GM12878 (cell line): ENCODE measurements around the gene TTC16. TPM values are rescaled to one million over a fixed set of nuclear protein-coding genes. Genes with fewer than 3 reads are reported as not detected.

Experiments used
- CBFB ChIP-seq: IDR thresholded peaks from 2 replicates; pipeline ENCODE4 v1.6.1; 2016; ENCODE audit warnings: antibody characterized with exemption, low read depth
- CHD2 ChIP-seq: IDR thresholded peaks from 2 replicates; pipeline ENCODE4 v1.6.1; 2011; ENCODE audit warnings: low read depth, low read length, improper control_type of control experiment, borderline replicate concordance
- IKZF2 ChIP-seq, 2 experiments: fragments of 450-650 bp; IDR thresholded peaks; 2 replicates each; pipeline ENCODE4 v1.6.1; 2017; ENCODE audit warnings: mild to moderate bottlenecking in 2 of 2, moderate library complexity in 2 of 2
- LARP7 ChIP-seq: fragments of 450-650 bp; IDR thresholded peaks from 2 replicates; pipeline ENCODE4 v1.6.1; 2017; ENCODE audit warnings: mild to moderate bottlenecking
- MTA2 ChIP-seq: fragments of 450-650 bp; IDR thresholded peaks from 2 replicates; pipeline ENCODE4 v1.6.1; 2016; ENCODE audit warnings: low read depth, mild to moderate bottlenecking, moderate library complexity
- NBN ChIP-seq: fragments of 450-650 bp; IDR thresholded peaks from 2 replicates; pipeline ENCODE4 v1.6.1; 2016
- NR2F1 ChIP-seq: fragments of 450-650 bp; conservative IDR thresholded peaks from 2 replicates; pipeline ENCODE4 v1.6.1; 2017; ENCODE audit warnings: mild to moderate bottlenecking
- SMARCA5 ChIP-seq: fragments of 450-650 bp; IDR thresholded peaks from 2 replicates; pipeline ENCODE4 v1.6.1; 2017; ENCODE audit warnings: mild to moderate bottlenecking
- TARDBP ChIP-seq: IDR thresholded peaks from 2 replicates; pipeline ENCODE4 v1.6.1; 2016; ENCODE audit warnings: borderline replicate concordance
- ZBED1 ChIP-seq: IDR thresholded peaks from 2 replicates; pipeline ENCODE4 v1.6.1; 2016; ENCODE audit warnings: borderline replicate concordance
- polyA plus RNA-seq, 11 experiments: library from polyadenylated mRNA; depleted of rRNA in 4 of 11; unstranded in 6 of 11; stranded (reverse) in 5 of 11; fragments of >200 nt; fragmentation: Nextera tagmentation in 4 of 11; fragmentation: Illumina TruSeq in 1 of 11; extraction: Ambion mirVana in 4 of 11; extraction: Trizol in 1 of 11; gene quantifications; 1 replicate in 1 of 11; 2 replicates in 10 of 11; pipeline versions ENCODE4 v1.2.1 to v1.2.3, GENCODE V29; 2011 to 2016; ENCODE audit warnings: inconsistent platforms in 2 of 11, missing spikeins in 2 of 11, low read depth in 1 of 11
- total RNA-seq, 4 experiments: library from RNA; depleted of rRNA in 3 of 4; stranded (reverse); fragments of >200 nt in 3 of 4; fragmentation: Illumina TruSeq in 1 of 4; extraction: Trizol in 1 of 4; gene quantifications; 2 replicates each; pipeline versions ENCODE4 v1.2.1 to v1.2.3, GENCODE V29; 2013 to 2021
- TF ChIP-seq, protein P1 (sequence below): IDR thresholded peaks from 2 replicates; pipeline ENCODE4 v1.6.1; 2011; ENCODE audit warnings: borderline replicate concordance, low read depth, mild to moderate bottlenecking, moderate library complexity, low read length; ENCODE audit not compliant: insufficient read depth, poor library complexity, severe bottlenecking
- TF ChIP-seq, protein P2 (sequence below): fragments of 450-650 bp; IDR thresholded peaks from 2 replicates; pipeline ENCODE4 v1.6.1; 2017; ENCODE audit warnings: mild to moderate bottlenecking, moderate library complexity
- TF ChIP-seq, protein P3 (sequence below): fragments of 450-650 bp; IDR thresholded peaks from 2 replicates; pipeline ENCODE4 v1.6.1; 2017; ENCODE audit warnings: borderline replicate concordance
- TF ChIP-seq, protein P4 (sequence below): fragments of 450-650 bp; IDR thresholded peaks from 2 replicates; pipeline ENCODE4 v1.6.1; 2017; ENCODE audit warnings: mild to moderate bottlenecking, low read depth, inconsistent platforms; ENCODE audit not compliant: poor library complexity, severe bottlenecking
- TF ChIP-seq, protein P5 (sequence below): fragments of 150-350 bp; IDR thresholded peaks from 2 replicates; pipeline ENCODE4 v1.6.1; 2016; ENCODE audit warnings: low read depth, low read length

The TTC16 gene
- total and polyA plus RNA-seq, 10 of the 15 experiments (the other 5 are each of a cell fraction or from before 2014, with no cell fraction given): 0.03 TPM; not detected in 9

DNA sequence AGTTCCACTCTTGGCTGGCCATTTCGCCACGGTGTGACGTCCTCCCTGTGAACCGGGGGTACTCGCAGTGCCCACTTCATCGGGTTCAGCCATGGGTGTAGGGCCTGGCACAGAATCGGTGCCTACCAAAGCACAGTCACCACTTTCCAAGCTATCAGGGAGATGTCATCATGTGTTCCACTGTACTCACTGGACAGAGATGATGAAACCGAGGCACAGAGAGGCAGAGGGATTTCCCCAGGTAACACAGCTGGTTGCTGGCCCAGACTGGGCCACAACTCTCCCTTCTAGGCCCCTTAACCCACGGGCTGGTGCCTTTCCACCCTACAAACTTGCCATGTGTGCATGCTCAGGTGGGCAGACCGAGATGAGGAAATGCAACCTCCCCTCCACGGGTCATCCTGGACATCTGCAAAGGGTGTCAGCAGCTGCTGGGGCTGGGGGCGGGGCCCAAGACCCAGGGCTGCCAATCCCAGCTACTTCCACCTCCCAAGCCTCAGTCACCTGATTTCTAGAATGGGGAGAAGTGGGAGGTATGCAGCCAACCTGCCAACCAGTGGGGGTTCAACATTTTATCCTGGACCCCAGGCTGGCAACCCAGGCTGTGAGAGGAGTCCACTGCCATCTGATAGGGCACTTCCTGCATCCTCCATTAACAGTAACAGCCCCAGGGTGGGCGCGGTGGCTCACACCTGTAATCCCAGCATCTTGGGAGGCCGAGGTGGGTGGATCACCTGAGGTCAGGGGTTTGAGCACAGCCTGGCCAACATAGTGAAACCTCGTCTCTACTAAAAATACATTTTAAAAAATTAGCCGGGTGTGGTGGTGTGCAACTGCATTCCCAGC lies 63.5 kb downstream of the TTC16 start (continued):
- TF ChIP-seq SMARCA5 (no peak; the same call in 1 of the 2 replicates), ZBED1 (no peak), MTA2 (peak; percentile 53; the same call in 1 of the 2 replicates), IKZF2 (IDR thresholded peaks at IDR 0.05) (peak; percentile 25 to 33; a peak in 3 of 4 replicates), CHD2 (no peak), LARP7 (no peak), TARDBP (no peak), CBFB (no peak), NBN (peak; percentile 82; the same call in 1 of the 2 replicates), NR2F1 (peak; percentile 23; the same call in 1 of the 2 replicates)
- TF ChIP-seq, protein P1, sequence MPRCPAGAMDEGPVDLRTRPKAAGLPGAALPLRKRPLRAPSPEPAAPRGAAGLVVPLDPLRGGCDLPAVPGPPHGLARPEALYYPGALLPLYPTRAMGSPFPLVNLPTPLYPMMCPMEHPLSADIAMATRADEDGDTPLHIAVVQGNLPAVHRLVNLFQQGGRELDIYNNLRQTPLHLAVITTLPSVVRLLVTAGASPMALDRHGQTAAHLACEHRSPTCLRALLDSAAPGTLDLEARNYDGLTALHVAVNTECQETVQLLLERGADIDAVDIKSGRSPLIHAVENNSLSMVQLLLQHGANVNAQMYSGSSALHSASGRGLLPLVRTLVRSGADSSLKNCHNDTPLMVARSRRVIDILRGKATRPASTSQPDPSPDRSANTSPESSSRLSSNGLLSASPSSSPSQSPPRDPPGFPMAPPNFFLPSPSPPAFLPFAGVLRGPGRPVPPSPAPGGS: no peak
- TF ChIP-seq, protein P2, sequence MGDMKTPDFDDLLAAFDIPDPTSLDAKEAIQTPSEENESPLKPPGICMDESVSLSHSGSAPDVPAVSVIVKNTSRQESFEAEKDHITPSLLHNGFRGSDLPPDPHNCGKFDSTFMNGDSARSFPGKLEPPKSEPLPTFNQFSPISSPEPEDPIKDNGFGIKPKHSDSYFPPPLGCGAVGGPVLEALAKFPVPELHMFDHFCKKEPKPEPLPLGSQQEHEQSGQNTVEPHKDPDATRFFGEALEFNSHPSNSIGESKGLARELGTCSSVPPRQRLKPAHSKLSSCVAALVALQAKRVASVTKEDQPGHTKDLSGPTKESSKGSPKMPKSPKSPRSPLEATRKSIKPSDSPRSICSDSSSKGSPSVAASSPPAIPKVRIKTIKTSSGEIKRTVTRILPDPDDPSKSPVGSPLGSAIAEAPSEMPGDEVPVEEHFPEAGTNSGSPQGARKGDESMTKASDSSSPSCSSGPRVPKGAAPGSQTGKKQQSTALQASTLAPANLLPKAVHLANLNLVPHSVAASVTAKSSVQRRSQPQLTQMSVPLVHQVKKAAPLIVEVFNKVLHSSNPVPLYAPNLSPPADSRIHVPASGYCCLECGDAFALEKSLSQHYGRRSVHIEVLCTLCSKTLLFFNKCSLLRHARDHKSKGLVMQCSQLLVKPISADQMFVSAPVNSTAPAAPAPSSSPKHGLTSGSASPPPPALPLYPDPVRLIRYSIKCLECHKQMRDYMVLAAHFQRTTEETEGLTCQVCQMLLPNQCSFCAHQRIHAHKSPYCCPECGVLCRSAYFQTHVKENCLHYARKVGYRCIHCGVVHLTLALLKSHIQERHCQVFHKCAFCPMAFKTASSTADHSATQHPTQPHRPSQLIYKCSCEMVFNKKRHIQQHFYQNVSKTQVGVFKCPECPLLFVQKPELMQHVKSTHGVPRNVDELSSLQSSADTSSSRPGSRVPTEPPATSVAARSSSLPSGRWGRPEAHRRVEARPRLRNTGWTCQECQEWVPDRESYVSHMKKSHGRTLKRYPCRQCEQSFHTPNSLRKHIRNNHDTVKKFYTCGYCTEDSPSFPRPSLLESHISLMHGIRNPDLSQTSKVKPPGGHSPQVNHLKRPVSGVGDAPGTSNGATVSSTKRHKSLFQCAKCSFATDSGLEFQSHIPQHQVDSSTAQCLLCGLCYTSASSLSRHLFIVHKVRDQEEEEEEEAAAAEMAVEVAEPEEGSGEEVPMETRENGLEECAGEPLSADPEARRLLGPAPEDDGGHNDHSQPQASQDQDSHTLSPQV: no peak
- TF ChIP-seq, protein P3, sequence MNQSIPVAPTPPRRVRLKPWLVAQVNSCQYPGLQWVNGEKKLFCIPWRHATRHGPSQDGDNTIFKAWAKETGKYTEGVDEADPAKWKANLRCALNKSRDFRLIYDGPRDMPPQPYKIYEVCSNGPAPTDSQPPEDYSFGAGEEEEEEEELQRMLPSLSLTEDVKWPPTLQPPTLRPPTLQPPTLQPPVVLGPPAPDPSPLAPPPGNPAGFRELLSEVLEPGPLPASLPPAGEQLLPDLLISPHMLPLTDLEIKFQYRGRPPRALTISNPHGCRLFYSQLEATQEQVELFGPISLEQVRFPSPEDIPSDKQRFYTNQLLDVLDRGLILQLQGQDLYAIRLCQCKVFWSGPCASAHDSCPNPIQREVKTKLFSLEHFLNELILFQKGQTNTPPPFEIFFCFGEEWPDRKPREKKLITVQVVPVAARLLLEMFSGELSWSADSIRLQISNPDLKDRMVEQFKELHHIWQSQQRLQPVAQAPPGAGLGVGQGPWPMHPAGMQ: no peak
- TF ChIP-seq, protein P4, sequence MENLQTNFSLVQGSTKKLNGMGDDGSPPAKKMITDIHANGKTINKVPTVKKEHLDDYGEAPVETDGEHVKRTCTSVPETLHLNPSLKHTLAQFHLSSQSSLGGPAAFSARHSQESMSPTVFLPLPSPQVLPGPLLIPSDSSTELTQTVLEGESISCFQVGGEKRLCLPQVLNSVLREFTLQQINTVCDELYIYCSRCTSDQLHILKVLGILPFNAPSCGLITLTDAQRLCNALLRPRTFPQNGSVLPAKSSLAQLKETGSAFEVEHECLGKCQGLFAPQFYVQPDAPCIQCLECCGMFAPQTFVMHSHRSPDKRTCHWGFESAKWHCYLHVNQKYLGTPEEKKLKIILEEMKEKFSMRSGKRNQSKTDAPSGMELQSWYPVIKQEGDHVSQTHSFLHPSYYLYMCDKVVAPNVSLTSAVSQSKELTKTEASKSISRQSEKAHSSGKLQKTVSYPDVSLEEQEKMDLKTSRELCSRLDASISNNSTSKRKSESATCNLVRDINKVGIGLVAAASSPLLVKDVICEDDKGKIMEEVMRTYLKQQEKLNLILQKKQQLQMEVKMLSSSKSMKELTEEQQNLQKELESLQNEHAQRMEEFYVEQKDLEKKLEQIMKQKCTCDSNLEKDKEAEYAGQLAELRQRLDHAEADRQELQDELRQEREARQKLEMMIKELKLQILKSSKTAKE: peak; percentile 34
- TF ChIP-seq, protein P5, sequence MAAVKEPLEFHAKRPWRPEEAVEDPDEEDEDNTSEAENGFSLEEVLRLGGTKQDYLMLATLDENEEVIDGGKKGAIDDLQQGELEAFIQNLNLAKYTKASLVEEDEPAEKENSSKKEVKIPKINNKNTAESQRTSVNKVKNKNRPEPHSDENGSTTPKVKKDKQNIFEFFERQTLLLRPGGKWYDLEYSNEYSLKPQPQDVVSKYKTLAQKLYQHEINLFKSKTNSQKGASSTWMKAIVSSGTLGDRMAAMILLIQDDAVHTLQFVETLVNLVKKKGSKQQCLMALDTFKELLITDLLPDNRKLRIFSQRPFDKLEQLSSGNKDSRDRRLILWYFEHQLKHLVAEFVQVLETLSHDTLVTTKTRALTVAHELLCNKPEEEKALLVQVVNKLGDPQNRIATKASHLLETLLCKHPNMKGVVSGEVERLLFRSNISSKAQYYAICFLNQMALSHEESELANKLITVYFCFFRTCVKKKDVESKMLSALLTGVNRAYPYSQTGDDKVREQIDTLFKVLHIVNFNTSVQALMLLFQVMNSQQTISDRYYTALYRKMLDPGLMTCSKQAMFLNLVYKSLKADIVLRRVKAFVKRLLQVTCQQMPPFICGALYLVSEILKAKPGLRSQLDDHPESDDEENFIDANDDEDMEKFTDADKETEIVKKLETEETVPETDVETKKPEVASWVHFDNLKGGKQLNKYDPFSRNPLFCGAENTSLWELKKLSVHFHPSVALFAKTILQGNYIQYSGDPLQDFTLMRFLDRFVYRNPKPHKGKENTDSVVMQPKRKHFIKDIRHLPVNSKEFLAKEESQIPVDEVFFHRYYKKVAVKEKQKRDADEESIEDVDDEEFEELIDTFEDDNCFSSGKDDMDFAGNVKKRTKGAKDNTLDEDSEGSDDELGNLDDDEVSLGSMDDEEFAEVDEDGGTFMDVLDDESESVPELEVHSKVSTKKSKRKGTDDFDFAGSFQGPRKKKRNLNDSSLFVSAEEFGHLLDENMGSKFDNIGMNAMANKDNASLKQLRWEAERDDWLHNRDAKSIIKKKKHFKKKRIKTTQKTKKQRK: no peak
